NCI-H1930 (cell line): ENCODE data around the gene CD55.
A peak's percentile ranks its signal among the peaks of the same experiment; 100 is the strongest.

Source experiments
- DNase-seq, 2 experiments: peaks; one replicate each; lab custom pipeline; 2025; lab: John Stamatoyannopoulos, UW

Gene CD55

DNA sequence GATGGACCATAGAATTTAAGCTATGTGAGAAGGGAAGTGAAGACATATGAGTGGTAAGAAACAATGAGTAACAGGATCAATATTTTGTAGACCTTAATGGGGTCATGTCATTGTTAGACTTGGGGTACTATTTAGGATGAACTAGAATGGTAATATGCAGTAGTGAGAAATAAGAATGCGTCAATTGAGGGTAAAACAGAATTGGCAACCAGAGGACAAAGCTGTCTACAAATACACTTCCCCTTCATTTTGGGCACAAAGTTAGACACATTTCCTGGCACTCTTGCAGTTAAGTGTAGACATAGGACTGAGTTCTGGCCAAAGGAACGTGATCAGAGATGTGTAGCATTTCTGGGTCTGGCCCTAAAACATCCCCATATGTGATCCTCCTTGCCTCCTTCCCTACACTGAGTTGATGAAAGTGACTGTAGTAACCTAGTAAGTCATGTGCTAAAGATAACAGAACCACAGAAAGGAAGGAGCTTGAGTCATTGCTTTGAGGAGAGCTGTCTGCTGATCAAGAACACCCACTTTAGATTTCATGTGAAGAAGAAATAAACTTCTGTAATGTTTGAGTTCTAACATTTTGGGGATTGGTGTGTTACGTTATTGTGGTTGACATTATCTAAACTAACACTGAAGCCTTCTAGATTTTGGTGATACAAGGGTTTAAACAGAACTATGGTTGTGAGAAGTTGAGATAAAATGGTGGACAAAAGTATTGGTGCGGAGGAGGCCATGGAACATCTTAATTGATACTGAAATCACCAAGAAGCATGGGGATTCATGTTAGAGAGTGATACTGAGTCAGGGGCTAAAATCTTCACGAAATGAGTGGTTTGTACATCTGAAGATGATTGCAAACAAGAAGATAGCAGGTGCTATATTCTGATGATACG is 41.7 kb downstream of the CD55 start:
- DNase-seq: no peak

DNA sequence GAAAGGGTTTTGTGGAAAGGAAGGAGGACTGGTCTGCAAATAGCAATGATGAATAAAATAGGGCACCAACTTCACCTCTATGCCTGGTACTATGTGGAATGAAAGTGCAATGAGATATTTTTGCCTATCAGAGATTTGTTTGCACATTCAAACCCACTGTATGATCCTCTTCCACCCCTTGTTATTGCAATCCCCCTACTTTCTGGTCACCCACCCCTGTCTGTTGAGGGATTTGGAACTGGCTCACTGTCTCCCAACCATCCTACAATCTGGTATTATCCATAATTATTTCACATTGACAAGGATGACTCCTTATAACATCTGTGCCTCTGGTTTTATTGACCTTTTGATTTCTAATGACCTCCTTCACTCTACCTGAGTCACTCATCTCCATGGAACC is 42.4 kb downstream of the CD55 start:
- no peak for DNase-seq

DNA sequence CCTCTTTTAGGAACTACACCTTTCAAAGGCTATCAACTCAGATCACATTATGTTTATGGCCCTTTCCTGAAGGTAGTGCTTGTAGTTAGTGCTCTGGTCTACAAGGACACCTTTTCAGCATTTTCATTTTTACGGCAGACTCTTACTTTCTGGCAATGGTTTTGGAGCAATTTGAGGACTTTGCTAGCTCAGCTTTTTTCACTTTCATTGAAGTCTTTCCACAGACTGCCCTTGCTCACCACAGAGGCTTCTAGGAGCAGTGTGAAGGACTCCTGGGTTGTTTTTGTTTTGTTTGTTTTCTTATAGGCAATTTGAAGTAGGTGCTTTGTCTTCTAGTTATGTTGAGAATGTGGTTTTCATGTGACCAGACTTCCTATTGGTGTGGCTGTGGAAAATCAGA is 43.1 kb downstream of the CD55 start:
- no peak for DNase-seq

DNA sequence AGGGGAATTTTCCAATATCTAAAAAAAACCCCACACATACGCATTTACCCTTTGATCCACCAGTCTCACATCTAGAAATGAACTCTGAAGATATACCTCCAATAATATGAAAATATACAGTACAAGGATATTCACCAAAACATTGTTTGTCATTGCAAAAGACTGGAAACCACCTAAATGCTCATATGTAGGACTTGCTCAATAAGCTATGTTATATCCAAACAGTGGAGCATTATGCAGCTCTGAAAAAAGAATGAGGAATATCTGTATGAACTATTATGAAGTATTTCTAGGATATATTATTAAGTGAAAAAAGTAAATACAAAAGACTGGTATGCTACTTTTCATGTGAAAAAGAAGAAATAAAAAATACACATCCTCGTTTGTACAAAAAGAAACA is 43.6 kb downstream of the CD55 start:
- no peak for DNase-seq

DNA sequence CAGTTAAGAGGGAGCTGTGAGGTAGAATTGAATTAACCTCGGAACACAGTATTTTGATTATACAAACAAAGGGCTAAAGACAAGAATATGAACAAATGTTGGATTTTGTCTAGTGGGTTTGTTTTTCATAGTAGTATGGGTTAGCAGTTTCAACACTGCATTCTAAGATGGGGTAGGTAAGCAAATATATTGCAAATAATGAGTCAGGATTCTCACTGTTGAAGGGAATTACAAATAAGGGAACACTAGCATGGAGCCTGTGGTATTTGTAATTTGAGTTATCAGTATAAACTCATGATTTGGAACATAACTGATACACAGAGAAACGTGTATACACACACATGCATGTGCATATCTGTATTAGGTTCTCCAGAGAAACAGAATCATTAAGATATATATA is 44.5 kb downstream of the CD55 start:
- DNase-seq: no peak

DNA sequence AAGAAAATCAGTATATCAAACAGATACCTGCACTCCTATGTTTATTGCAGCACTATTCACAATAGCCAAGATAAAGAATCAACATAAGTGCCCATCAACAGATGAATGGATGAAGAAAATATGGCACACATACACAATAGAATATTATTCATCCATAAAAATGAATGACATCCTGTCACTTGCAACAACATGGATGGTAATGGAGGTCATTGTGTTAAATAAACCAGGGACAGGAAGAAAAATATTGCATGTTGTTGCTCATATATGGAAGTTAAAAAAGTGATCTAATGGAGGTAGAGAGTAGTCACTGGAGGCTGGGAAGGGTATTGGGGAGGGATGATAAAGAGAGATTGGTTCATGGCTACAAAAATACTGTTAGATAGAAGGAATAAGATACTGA is 67.2 kb downstream of the CD55 start:
- DNase-seq: no peak

DNA sequence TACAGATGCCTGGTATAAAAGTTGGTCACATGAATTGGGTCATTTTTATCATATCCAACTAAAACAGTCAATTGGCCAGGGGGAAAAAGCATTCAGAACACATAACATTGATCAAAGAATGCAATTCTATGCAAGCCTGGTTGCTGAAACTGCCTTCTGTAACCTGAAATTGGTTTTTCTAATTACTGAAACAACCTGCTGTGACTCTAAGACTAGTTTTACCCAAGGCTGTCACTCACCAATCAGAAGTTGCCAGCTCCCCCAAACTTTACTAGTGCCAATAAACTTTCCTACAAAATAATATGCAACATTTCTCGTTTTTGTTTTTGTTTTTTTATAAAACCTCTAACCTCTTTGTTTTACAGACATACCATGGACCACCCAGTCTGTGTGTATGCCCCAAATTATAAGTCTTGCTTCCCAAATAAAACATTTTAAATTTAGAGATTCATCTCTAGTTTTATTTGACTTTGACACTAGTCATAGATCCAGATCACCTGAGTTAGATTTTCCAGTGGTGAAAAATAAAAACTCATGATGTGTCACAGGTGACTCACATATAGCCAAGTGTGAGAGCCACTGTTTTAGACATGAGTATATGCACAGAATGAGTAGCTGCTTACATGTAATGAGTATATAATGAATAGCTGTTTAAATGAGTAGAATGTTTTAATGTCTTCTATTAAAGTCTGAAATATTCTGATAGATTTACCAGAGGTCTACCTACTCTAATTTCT is 68.4 kb downstream of the CD55 start:
- no peak for DNase-seq

DNA sequence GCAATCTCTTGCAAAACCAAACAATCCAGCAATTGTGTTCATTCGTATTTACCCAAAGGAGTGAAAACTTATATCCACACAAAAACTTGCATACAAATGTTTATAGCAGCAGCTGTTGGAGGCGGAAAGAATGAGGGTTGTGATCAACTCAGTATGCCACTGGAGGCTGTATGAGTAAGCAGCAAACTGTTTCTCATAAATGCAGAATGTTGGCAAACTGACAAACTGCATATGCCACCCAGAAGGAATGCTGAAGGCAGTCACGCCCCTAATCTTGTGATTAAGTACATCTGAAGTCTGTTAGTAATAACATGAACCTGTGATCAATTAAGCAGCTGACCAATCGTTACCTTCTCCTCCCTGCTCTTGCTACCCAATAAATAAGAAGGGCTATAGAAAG is 72.1 kb downstream of the CD55 start:
- no peak for DNase-seq

DNA sequence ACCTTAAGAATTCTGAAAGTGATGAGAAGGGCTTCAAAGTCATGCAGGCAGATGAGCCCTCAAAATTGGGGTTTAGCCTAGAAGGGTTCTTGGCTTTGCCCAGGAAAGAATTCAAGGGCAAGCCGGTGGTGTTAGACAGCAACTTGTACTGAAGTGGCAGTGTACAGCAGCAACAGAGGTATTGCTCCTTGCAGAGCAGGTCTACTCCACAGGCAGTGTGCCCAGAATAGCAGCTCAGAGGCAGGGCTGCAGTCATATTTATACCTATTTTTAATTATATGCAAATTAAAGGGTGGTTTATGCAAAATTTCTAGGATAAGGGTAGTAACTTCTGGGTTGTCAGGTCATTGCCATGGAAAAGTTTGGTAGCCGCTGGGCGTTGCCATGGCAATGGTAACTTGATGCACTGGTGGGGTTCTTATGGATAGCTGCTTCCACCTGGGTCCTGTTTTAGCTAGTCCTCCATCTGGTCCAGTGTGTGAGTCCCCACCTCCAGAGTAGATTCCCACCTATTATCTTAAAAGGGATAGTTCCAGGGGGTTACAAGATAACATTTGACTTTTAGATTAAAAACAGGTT is 74.8 kb downstream of the CD55 start:
- no peak for DNase-seq

DNA sequence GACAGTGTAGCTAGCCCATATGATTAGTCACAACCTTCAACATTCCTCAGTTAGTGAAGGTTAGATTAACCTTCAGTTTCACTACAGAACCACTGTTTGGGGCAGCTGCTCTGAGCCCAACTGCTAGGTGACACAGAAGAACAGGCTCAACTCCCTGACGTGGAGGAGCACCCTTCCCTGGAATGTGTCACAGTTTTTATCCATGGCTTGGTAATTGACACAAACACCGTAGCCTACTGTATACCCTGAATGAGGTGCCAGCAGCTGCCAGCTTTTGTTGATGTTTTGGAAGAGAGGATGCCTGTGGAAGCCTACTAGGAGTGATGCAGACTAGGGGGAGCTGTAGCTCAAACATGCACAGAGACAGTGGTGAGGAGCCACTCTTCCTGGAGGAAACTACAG is 76.0 kb downstream of the CD55 start:
- DNase-seq: no peak

DNA sequence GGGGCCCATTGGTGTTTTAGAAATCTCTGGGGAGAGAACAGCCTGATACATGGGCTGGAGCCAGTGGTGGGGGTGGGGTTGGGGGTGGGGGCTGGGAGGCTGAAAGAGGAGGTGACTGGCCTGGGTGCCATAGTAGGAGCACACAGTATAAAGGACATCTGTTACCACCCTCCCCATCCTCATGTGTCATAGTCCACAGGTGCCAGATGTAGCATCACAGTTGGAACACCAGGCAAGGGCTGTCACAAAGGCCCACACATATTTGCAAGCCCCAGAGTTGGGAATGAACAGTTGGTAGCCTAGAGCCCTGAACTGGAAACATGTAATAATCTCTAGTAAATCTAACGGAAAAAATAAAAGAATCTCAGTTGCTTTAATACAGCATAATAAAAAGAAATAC is 77.5 kb downstream of the CD55 start:
- no peak for DNase-seq

DNA sequence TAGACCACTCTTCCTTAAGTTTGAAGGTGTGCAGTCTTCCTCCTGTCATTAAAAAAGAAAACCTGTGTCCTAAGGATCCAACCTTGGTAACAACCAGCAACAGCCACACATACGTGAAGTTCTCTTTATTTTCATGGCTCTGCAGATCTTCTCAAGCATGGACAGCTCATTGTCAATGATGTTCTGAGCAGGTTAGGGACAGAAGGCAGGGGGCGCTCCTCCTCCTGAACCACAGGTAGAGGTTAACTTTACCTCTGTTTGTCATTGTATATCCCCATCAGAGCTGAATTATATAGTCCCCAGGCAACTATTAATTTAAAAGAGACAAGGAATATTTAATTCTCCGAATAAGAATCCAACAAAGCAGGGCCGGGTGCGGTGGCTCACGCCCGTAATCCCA is 80.1 kb downstream of the CD55 start:
- DNase-seq: no peak

DNA sequence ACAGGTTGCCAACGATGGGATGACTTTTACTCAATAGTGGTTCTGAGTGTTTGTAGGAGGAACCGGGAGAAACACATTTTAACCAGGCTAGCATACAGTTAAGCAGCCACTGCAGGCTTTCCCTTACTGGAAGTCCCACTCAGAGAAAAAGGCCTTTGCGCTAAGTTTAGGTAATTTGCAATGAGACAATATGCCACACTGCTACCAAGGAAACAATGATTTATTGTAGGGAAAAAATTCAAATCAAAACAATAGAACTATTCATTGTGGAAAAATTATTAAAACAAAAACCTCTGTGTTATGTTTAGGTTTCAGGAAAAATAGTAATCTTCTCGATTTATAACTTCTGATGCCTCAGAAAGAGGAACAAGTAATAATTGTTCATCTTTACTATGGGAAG is 81.3 kb downstream of the CD55 start:
- no peak for DNase-seq

DNA sequence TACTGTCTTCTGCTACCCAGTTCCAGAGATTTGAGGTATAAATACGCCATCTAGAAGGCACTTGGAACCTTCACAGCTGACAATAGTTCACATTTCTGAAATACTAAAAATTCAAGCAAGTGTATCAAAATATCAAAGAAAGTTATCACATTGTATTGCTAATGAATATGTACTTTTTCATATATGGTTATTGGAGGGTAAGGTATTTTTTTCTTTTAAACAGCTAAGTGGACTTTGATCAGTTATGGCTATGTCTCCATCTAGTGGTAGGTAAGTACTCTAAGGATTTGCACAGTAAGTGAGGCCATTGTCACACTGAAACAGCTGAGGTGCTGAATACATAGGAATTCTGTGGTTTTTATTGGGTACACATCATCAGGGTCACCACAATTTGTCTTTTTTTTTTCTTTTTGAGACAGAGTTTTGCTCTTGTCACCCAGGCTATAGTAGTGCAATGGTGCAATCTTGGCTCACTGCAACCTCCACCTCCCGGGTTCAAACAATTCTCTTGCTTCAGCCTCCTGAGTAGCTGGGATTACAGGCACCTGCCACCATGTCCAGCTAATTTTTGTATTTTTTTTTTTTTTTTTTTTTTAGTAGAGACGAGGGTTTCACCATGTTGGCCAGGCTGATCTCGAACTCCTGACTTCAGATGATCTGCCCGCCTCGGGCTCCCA is 83.5 kb downstream of the CD55 start:
- peak in 1 of 2 experiments; percentile 40 for DNase-seq

DNA sequence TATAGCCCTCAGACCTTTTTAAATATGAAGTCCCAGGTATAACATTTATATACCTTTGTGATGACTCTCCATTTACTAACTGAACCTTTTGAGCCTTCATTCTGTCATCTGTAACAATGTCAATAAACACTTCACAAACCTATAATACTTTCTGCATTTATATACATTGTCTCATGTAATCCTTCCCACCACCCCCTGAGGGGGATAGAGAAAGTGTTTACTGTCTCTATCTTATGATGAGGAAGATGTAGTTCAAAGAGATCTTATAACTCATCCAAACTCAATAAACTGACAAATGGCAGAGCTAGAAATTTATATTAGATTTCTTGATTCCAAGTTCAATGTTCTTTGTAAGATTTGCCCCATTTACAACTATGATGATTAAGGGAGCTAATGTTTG is 84.3 kb downstream of the CD55 start:
- DNase-seq: no peak

DNA sequence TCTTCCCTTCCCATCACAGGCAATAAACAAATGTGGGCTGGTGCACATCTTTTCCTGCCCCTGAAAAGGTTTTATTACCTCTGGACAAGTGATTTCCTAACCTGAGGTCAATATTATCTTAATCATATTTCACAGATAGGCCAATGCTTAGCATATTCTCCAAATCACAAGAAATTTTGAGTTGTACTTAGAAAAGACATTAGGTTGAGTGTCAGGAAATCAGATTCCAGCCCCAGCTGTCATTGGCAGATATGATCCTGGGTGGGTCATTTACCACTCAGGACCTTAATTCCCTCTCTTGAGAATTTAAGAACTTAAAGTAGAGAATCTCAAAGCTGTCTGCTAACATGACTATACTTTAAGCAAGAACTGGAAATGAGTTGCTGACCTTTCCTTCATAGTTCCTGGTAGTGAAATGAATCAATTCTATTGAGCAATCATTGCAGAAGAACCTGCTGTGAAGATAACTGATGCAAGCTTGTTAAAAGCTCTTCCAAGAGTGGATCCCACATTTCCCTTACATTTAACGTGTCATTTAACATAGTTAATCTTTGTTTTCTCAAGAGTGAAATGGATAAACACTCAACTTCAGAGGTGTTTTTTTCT is 86.3 kb downstream of the CD55 start:
- DNase-seq: no peak
